WTC11 (cell line): ENCODE measurements around the gene SERPINB1. TPM values are rescaled to one million over a fixed set of nuclear protein-coding genes. Genes with fewer than 3 reads are reported as not detected.
"Not testable (repeated sequence)": the region's sequence is repeated elsewhere in the genome, so short reads cannot be mapped to it uniquely, and the experiment has no call there.

ENCODE experiments used
- ATAC-seq: fragments of 200-7000 bp; cut with Tn5 transposase; 2 replicates; pipeline ENCODE4 v1.10.0; 2021; ENCODE audit warnings: mild to moderate bottlenecking, moderate library complexity
- CTCF ChIA-PET: fragments of 300-600 bp; sonication (Branson Sonifier 250); formaldehyde crosslinking; loops from one replicate; lab custom pipeline; 2021; ENCODE audit warnings: antibody characterized with exemption; lab: Charles Lee
- POLR2A ChIA-PET: fragments of 350-600 bp; sonication (Branson Sonifier 250); formaldehyde crosslinking; loops from one replicate; lab custom pipeline; 2021; ENCODE audit warnings: antibody characterized with exemption; lab: Charles Lee
- DNase-seq: peaks from one replicate; pipeline ENCODE4 v3.0.0; 2021; ENCODE audit warnings: low spot score
- H3K27ac Mint-ChIP-seq: 2 replicates; pipeline ENCODE4 v1.8.0; 2021; ENCODE audit warnings: mixed read lengths
- H3K27me3 Mint-ChIP-seq: 2 replicates; pipeline ENCODE4 v1.8.0; 2021; ENCODE audit warnings: low read depth, mild to moderate bottlenecking, moderate library complexity, mixed read lengths
- H3K36me3 Mint-ChIP-seq: 2 replicates; pipeline ENCODE4 v1.8.0; 2021; ENCODE audit warnings: mixed read lengths
- H3K4me1 Mint-ChIP-seq: 2 replicates; pipeline ENCODE4 v1.8.0; 2022; ENCODE audit warnings: mixed read lengths
- H3K4me3 Mint-ChIP-seq: 2 replicates; pipeline ENCODE4 v1.8.0; 2021; ENCODE audit warnings: mild to moderate bottlenecking, moderate library complexity, mixed read lengths
- H3K9me3 Mint-ChIP-seq: 2 replicates; pipeline ENCODE4 v1.8.0; 2021; ENCODE audit warnings: mixed read lengths
- ATF6 ChIP-seq: sonication (generic); formaldehyde crosslinking; IDR thresholded peaks from 2 replicates; pipeline ENCODE4 v1.8.1; 2023; ENCODE audit warnings: mild to moderate bottlenecking, missing genetic modification reagents
- CBFB ChIP-seq: sonication (generic); formaldehyde crosslinking; IDR thresholded peaks from 2 replicates; pipeline ENCODE4 v1.8.1; 2022; ENCODE audit warnings: mild to moderate bottlenecking, low read depth, missing genetic modification reagents
- CREM ChIP-seq: sonication (generic); formaldehyde crosslinking; IDR thresholded peaks from 2 replicates; pipeline ENCODE4 v1.8.1; 2022; ENCODE audit warnings: mild to moderate bottlenecking, missing genetic modification reagents, moderate library complexity
- FOXP4 ChIP-seq: sonication (generic); formaldehyde crosslinking; IDR thresholded peaks from 2 replicates; pipeline ENCODE4 v1.8.0; 2022; ENCODE audit warnings: mild to moderate bottlenecking, missing genetic modification reagents
- IRF1 ChIP-seq: sonication (generic); formaldehyde crosslinking; IDR thresholded peaks from 2 replicates; pipeline ENCODE4 v1.8.0; 2023; ENCODE audit warnings: missing genetic modification reagents
- IRF2 ChIP-seq: sonication (generic); formaldehyde crosslinking; IDR thresholded peaks from 2 replicates; pipeline ENCODE4 v1.8.0; 2022; ENCODE audit warnings: low read depth, missing genetic modification reagents, borderline replicate concordance
- JAZF1 ChIP-seq: fragments of 250-450 bp; sonication (Bioruptor Pico); IDR thresholded peaks from 2 replicates; pipeline ENCODE4 v1.9.0; 2021; ENCODE audit warnings: moderate library complexity, mild to moderate bottlenecking, inconsistent platforms
- MLX ChIP-seq: sonication (generic); formaldehyde crosslinking; IDR thresholded peaks from 2 replicates; pipeline ENCODE4 v1.8.1; 2023; ENCODE audit warnings: mild to moderate bottlenecking, missing genetic modification reagents, moderate library complexity
- MYBL2 ChIP-seq: sonication (generic); formaldehyde crosslinking; IDR thresholded peaks from 2 replicates; pipeline ENCODE4 v1.8.1; 2023; ENCODE audit warnings: mild to moderate bottlenecking, moderate library complexity, missing genetic modification reagents
- NFATC4 ChIP-seq: fragments of 250-450 bp; sonication (Bioruptor Pico); IDR thresholded peaks from 2 replicates; pipeline ENCODE4 v1.9.0; 2021; ENCODE audit warnings: mild to moderate bottlenecking
- NFYB ChIP-seq: sonication (generic); formaldehyde crosslinking; conservative IDR thresholded peaks from 2 replicates; pipeline ENCODE4 v1.8.0; 2022; ENCODE audit warnings: low read depth, missing genetic modification reagents
- OVOL2 ChIP-seq: fragments of 250-450 bp; sonication (Bioruptor Pico); IDR thresholded peaks from 2 replicates; pipeline ENCODE4 v1.9.0; 2021; ENCODE audit warnings: mild to moderate bottlenecking, borderline replicate concordance
- SP1 ChIP-seq: sonication (generic); formaldehyde crosslinking; conservative IDR thresholded peaks from 2 replicates; pipeline ENCODE4 v1.8.1; 2022; ENCODE audit warnings: missing genetic modification reagents
- TEAD1 ChIP-seq: sonication (generic); formaldehyde crosslinking; IDR thresholded peaks from 2 replicates; pipeline ENCODE4 v1.8.0; 2022; ENCODE audit warnings: mild to moderate bottlenecking, missing genetic modification reagents
- ZNF219 ChIP-seq: sonication (generic); formaldehyde crosslinking; IDR thresholded peaks from 2 replicates; pipeline ENCODE4 v1.8.0; 2023; ENCODE audit warnings: missing genetic modification reagents, mild to moderate bottlenecking, borderline replicate concordance
- ZNF396 ChIP-seq: fragments of 250-450 bp; sonication (Bioruptor Pico); IDR thresholded peaks from 2 replicates; pipeline ENCODE4 v1.8.0; 2021; ENCODE audit warnings: mild to moderate bottlenecking, moderate library complexity, borderline replicate concordance
- total RNA-seq: library from RNA; stranded (reverse); gene quantifications from 3 replicates; pipeline ENCODE4 v1.2.3, GENCODE V29; 2021

Gene SERPINB1
- total RNA-seq, 1 experiment from 2014 or later = 14.8 TPM

- POLR2A ChIA-PET = no interaction called here
- Mint-ChIP-seq H3K36me3 (peaks cover 7% of the 10 kb centered on the region; the same call in 1 of the 2 replicates), H3K4me3 (no peak overlapping the region), H3K9me3 (peaks cover 13% of the 10 kb centered on the region), H3K4me1 (peaks cover 62% of the 10 kb centered on the region), H3K27ac (peak overlapping the region; percentile 34; the same call in 1 of the 2 replicates), H3K27me3 (no peaks in the 10 kb centered on the region)
- TF ChIP-seq TEAD1 (CRISPR knock-in tag) = no peak
- TF ChIP-seq NFYB (CRISPR knock-in tag) = peak; percentile 54
- no peak for TF ChIP-seq CREM (CRISPR knock-in tag)
- CTCF ChIA-PET = no interaction called here
- no peak for DNase-seq
- ATAC-seq = no peak
Observed at GRCh38 chr6:2861060-2861821, 19.6 kb upstream of the SERPINB1 start.

- H3K27ac Mint-ChIP-seq, H3K4me3 Mint-ChIP-seq, CTCF ChIA-PET, ATAC-seq, H3K36me3 Mint-ChIP-seq, POLR2A ChIA-PET, H3K27me3 Mint-ChIP-seq, DNase-seq: not testable (repeated sequence)
- peaks cover 13% of the 10 kb centered on the region for H3K9me3 Mint-ChIP-seq
- H3K4me1 Mint-ChIP-seq = peaks cover 56% of the 10 kb centered on the region
Observed at GRCh38 chr6:2860706-2861059, 19.0 kb upstream of the SERPINB1 start.

GRCh38 chr6:2859798-2860705, 18.4 kb upstream of the SERPINB1 start:
- H3K4me3 Mint-ChIP-seq, DNase-seq, H3K36me3 Mint-ChIP-seq, POLR2A ChIA-PET, H3K27ac Mint-ChIP-seq, ATAC-seq, H3K27me3 Mint-ChIP-seq, CTCF ChIA-PET: not testable (repeated sequence)
- peaks cover 55% of the 10 kb centered on the region for H3K4me1 Mint-ChIP-seq
- peaks cover 13% of the 10 kb centered on the region for H3K9me3 Mint-ChIP-seq

- DNase-seq (no peak), ATAC-seq (no peak)
- ChIA-PET POLR2A (no interaction called here), CTCF (no interaction called here)
- H3K9me3 Mint-ChIP-seq = peaks cover 13% of the 10 kb centered on the region
- H3K4me3 Mint-ChIP-seq = no peak overlapping the region
- peaks cover 55% of the 10 kb centered on the region for H3K4me1 Mint-ChIP-seq
- H3K27me3 Mint-ChIP-seq = no peaks in the 10 kb centered on the region
- no peak overlapping the region for H3K27ac Mint-ChIP-seq
- H3K36me3 Mint-ChIP-seq = peaks cover 7% of the 10 kb centered on the region; the same call in 1 of the 2 replicates
- no peak for TF ChIP-seq NFYB (CRISPR knock-in tag)
- no peak for TF ChIP-seq CBFB (CRISPR knock-in tag)
- TF ChIP-seq OVOL2 (CRISPR knock-in tag) = no peak
- TF ChIP-seq ZNF396 = no peak
- no peak for TF ChIP-seq NFATC4 (CRISPR knock-in tag)
Observed at GRCh38 chr6:2859185-2859700, 17.6 kb upstream of the SERPINB1 start.

- H3K27ac Mint-ChIP-seq = no peak overlapping the region
- POLR2A ChIA-PET = interaction anchor here (0.7 kb wide), 1 partner anchor 63 kb away, joined by 3 read pairs; no protein-coding TSS in a partner anchor
- TF ChIP-seq ATF6 (CRISPR knock-in tag) = no peak
- TF ChIP-seq MYBL2 (CRISPR knock-in tag) = no peak
- TF ChIP-seq SP1 = no peak
- TF ChIP-seq ZNF219 (CRISPR knock-in tag) = no peak
- no peak for TF ChIP-seq FOXP4 (CRISPR knock-in tag)
- TF ChIP-seq MLX (CRISPR knock-in tag) = no peak
- TF ChIP-seq IRF1 (CRISPR knock-in tag) = no peak
- no peak for TF ChIP-seq JAZF1 (CRISPR knock-in tag)
- no peak for TF ChIP-seq IRF2 (CRISPR knock-in tag)
Observed at GRCh38 chr6:2857580-2858337, 16.1 kb upstream of the SERPINB1 start.

More at GRCh38 chr6:2857580-2858337, 16.1 kb upstream of the SERPINB1 start:
- CTCF ChIA-PET = interaction anchor here (1.4 to 2.0 kb wide), 3 partner anchors 8 to 59 kb away, joined by 4 to 9 read pairs (median 4); no protein-coding TSS in a partner anchor
- ATAC-seq (no peak), DNase-seq (no peak)
- peaks cover 51% of the 10 kb centered on the region for H3K4me1 Mint-ChIP-seq
- peaks cover 13% of the 10 kb centered on the region for H3K9me3 Mint-ChIP-seq
- no peak overlapping the region for H3K4me3 Mint-ChIP-seq
- peaks cover 7% of the 10 kb centered on the region; the same call in 1 of the 2 replicates for H3K36me3 Mint-ChIP-seq
- H3K27me3 Mint-ChIP-seq = no peaks in the 10 kb centered on the region
